Peyer's patch (tissue), 4 donors: ENCODE data around the gene SNUPN. TPM values are rescaled to one million over a fixed set of nuclear protein-coding genes. Genes with fewer than 3 reads are reported as not detected.

Experiments used
- DNase-seq, 3 donors: peaks; one replicate each; pipeline ENCODE4 v3.0.0-alpha.2; 2017 to 2019
- H3K27ac ChIP-seq, 4 donors: fragments of 200-600 bp; sonication (generic); one replicate each; pipeline ENCODE4 v1.5.1; 2016 to 2019
- H3K27me3 ChIP-seq, 2 donors: fragments of 200-600 bp; sonication (generic); one replicate each; pipeline ENCODE4 v1.5.1; 2019
- H3K36me3 ChIP-seq, 3 donors: fragments of 200-600 bp; sonication (generic); one replicate each; pipeline ENCODE4 v1.5.1; 2016 to 2019
- H3K4me1 ChIP-seq, 4 donors: fragments of 200-600 bp; sonication (generic); one replicate each; pipeline ENCODE4 v1.5.1; 2016 to 2019
- H3K4me3 ChIP-seq, 4 donors: fragments of 200-600 bp; sonication (generic); 1 replicate in 3 of 4; 2 replicates in 1 of 4; pipeline ENCODE4 v1.5.1; 2016 to 2019; ENCODE audit warnings: mild to moderate bottlenecking in 1 of 4
- H3K9me3 ChIP-seq, 4 donors: fragments of 200-600 bp; sonication (generic); one replicate each; pipeline ENCODE4 v1.5.1; 2016 to 2019; ENCODE audit warnings: mild to moderate bottlenecking in 1 of 4
- POLR2A ChIP-seq, 2 donors: fragments of 450-650 bp; IDR thresholded peaks; one replicate each; pipeline ENCODE4 v1.5.1; 2017; ENCODE audit warnings: antibody characterized with exemption in 2 of 2, mild to moderate bottlenecking in 2 of 2, moderate library complexity in 2 of 2
- total RNA-seq, 4 donors: library from RNA; depleted of rRNA; stranded (reverse); fragments of >200 nt; gene quantifications; one replicate each; pipeline ENCODE4 v1.1.0, GENCODE V29; 2016
- TF ChIP-seq, protein P1 (sequence below), 6 experiments: fragments of 450-650 bp in 4 of 6; fragments of 200-600 bp in 2 of 6; sonication (generic) in 1 of 6; IDR thresholded peaks; one replicate each; pipeline ENCODE4 v1.5.1; 2017 to 2019; ENCODE audit warnings: antibody characterized with exemption in 6 of 6, mild to moderate bottlenecking in 3 of 6, moderate library complexity in 1 of 6

The SNUPN gene
- total RNA-seq, 4 donors from 2014 or later = 11.5 to 32.2 (median 17.4) TPM

DNA sequence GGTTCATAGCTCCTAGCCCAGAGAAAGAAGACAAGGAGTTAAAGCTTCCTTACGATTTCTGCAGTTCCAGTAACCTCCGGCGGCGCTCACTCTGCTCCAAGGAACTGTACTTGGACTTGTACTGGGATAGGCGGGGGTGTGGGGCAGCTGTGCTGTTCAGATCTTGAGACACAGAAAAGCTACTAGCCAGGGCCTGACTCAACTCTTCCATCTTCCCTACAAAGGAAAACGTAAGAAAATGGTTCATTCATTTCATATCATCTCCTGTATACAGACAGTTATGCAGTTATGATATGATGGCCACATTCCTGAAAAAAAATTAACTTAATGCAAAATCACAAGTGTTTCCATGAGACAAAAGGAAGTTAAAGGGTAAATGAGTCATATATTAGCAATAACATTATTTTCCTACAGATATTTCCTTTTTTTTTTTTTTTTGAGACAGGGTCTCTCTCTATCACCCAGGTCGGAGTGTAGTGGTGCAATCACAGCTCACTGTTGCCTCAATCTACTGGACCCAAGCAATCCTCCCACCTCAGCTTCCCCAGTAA, 4.6 kb downstream of the SNUPN start:
- Histone ChIP-seq H3K36me3 (peaks cover 0 to 36% (median 0%) of the 10 kb centered on the region in 3 donors), H3K27ac (peak overlapping the region in 3 of 4 donors; percentile 9 to 44 (median 37)), H3K27me3 (no peaks in the 10 kb centered on the region), H3K4me3 (no peak overlapping the region), H3K9me3 (no peaks in the 10 kb centered on the region), H3K4me1 (peaks cover 0 to 20% (median 0%) of the 10 kb centered on the region in 4 donors)
- TF ChIP-seq, protein P1, sequence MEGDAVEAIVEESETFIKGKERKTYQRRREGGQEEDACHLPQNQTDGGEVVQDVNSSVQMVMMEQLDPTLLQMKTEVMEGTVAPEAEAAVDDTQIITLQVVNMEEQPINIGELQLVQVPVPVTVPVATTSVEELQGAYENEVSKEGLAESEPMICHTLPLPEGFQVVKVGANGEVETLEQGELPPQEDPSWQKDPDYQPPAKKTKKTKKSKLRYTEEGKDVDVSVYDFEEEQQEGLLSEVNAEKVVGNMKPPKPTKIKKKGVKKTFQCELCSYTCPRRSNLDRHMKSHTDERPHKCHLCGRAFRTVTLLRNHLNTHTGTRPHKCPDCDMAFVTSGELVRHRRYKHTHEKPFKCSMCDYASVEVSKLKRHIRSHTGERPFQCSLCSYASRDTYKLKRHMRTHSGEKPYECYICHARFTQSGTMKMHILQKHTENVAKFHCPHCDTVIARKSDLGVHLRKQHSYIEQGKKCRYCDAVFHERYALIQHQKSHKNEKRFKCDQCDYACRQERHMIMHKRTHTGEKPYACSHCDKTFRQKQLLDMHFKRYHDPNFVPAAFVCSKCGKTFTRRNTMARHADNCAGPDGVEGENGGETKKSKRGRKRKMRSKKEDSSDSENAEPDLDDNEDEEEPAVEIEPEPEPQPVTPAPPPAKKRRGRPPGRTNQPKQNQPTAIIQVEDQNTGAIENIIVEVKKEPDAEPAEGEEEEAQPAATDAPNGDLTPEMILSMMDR (IDR thresholded peaks at IDR 0.05) = peak in 2 of 6 experiments; percentile 22 to 26
- TF ChIP-seq POLR2A (IDR thresholded peaks at IDR 0.05) = no peak
- DNase-seq = peak in 1 of 3 donors; percentile 72

DNA sequence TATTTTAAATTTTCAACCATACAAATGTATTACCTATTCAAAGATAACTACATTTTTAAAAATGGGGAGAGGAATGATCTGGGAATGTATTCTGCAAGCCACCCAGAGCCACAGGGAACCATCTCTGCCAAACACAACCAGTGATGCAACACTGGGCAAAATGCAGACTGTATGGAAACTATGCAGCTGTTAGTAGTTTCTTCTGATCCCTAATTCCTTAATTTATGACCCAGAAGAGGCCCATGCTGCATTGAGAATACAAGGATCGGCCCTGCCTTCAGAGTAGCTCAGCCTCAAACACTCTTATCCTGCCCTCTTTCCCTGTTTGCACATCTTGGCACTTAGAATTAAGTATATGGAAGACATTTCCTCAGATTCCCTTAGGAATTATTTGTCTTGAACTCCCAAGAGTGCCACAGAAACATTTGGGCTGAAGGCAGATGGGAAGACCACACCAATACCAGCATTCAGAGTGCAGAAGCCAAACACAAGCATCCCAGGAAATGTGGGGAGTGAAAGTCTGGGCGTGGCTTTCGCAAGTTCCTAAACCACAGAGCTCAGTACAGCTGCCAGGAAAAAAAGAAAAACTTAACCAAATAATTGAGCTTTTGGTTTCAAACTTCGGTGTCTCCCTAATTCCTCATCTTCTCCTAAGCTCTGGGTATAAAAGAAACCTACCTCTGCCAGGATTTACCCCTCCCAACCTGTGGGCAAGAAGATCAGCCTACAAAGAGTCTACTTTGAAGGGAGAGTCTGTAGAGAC, 5.3 kb downstream of the SNUPN start:
- TF ChIP-seq, protein P1 (IDR thresholded peaks at IDR 0.05) = no peak
- TF ChIP-seq POLR2A (IDR thresholded peaks at IDR 0.05) = no peak
- Histone ChIP-seq H3K4me3 (no peak overlapping the region), H3K36me3 (peaks cover 0 to 41% (median 0%) of the 10 kb centered on the region in 3 donors), H3K9me3 (no peaks in the 10 kb centered on the region), H3K27me3 (no peaks in the 10 kb centered on the region), H3K27ac (peak overlapping the region in 3 of 4 donors; percentile 9 to 44 (median 37)), H3K4me1 (peaks cover 0 to 20% (median 0%) of the 10 kb centered on the region in 4 donors)
- no peak for DNase-seq

DNA sequence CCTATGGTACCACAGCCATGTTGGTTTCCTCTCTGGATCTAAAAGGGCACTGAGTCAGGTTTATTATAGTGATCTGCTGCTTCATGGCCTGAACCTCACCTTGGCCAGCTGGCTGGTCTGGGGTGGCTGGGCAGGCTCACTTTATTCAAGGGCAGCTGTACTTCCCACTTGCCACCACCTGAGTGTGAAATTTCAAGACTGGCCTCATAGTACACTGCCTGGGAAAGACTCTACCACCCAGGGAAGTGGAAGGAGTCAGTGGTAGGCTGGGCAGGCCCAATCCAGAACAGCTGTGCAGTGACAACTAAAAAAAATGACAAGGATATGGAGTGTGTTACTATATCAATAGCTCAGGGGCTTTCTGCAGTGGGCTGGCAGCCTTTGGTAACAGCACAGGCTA, 8.8 kb downstream of the SNUPN start:
- TF ChIP-seq POLR2A (IDR thresholded peaks at IDR 0.05) = no peak
- TF ChIP-seq, protein P1 (IDR thresholded peaks at IDR 0.05) = no peak
- Histone ChIP-seq H3K4me1 (peaks cover 0 to 14% (median 0%) of the 10 kb centered on the region in 4 donors), H3K36me3 (peaks cover 0 to 74% (median 0%) of the 10 kb centered on the region in 3 donors), H3K27ac (no peak overlapping the region), H3K27me3 (no peaks in the 10 kb centered on the region), H3K9me3 (no peaks in the 10 kb centered on the region), H3K4me3 (no peak overlapping the region)
- DNase-seq = no peak

DNA sequence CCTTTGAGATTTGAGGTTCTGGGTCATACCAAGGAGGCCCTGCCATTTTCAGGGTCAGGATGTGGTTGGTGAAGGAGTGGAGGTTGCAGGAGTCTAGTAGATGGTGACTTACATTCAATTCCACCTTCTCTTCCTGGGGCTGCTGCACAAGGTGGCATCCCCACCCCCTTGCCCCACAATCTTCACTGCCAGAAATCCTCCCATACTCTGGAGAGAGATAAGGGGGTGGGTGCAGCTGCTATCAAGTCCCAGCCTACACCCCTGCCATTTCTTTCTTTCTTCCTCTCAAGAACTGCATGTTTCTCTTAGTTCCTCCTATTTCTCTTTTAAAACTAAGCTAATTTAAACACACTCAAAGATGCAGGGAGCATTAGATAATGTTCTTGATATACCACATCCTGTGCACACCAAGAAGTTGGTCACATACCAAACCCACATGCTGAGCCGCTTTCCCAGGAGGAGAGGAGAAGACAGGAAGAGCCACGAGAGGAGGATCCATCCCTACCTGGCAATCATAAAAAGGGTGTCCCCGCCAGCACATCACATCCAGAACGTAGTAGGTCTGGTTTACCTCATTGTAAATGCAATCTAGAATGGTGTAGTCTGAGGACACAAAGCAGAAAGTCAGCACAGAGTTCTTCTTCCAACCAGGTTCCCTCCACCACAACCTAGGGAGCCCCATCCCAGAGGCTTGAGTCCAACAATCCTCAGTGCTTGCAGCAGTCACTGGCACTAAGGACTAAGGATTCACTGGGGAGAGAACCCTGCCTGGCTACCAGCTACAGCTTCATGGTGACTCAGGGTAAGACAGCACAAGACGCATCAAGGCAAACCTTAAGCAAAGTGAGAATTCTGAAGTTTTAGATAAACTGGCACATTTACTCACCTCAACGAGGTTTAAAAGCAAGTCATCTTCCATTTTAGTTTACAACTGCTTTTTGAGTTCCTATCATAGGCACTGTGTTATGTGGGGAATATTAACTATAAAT, 18.5 kb downstream of the SNUPN start:
- peaks cover 0 to 71% (median 0%) of the 10 kb centered on the region in 3 donors for H3K36me3 ChIP-seq
- no peaks in the 10 kb centered on the region for H3K27me3 ChIP-seq
- H3K4me3 ChIP-seq = no peak overlapping the region
- TF ChIP-seq, protein P1 (IDR thresholded peaks at IDR 0.05) = no peak
- TF ChIP-seq POLR2A (IDR thresholded peaks at IDR 0.05) = no peak
- peak in 2 of 3 donors; percentile 41 to 67 for DNase-seq
- H3K4me1 ChIP-seq = peaks cover 0 to 4% (median 2%) of the 10 kb centered on the region in 4 donors
- peak overlapping the region in 3 of 4 donors; percentile 14 to 43 (median 42) for H3K27ac ChIP-seq
- H3K9me3 ChIP-seq = no peaks in the 10 kb centered on the region

DNA sequence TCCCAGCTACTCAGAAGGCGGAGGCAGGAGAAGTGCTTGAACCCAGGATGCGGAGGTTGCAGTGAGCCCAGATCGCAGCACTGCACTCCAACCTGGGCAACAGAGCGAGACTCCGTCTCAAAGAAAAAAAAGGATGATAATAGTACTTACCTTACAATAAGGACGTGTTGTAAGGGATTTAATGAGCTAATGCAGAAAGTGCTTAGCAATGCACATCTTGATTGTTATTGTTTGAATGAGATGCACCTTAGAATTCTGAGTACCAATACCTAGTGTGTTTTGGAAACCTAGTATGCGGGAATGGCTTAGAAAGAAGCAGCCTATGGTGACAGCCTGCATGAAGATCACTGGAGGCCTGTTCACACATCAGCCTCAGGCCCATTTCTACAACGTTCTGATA, 19.5 kb downstream of the SNUPN start:
- Histone ChIP-seq H3K4me3 (no peak overlapping the region), H3K36me3 (peaks cover 0 to 71% (median 0%) of the 10 kb centered on the region in 3 donors), H3K27me3 (no peaks in the 10 kb centered on the region), H3K27ac (peak overlapping the region in 3 of 4 donors; percentile 14 to 43 (median 42)), H3K4me1 (peaks cover 0 to 4% (median 2%) of the 10 kb centered on the region in 4 donors), H3K9me3 (no peaks in the 10 kb centered on the region)
- TF ChIP-seq, protein P1 (IDR thresholded peaks at IDR 0.05) = no peak
- TF ChIP-seq POLR2A (IDR thresholded peaks at IDR 0.05) = no peak
- DNase-seq = no peak
